GDM1 (cell line): ENCODE measurements around the gene FBXO46.
"Not testable (repeated sequence)": the region's sequence is repeated elsewhere in the genome, so short reads cannot be mapped to it uniquely, and the experiment has no call there.

Experiments used
- DNase-seq: peaks from one replicate; lab custom pipeline; 2025; lab: John Stamatoyannopoulos, UW

Gene FBXO46

GRCh38 chr19:45765702-45766295 lies 35.1 kb upstream of the FBXO46 start:
- DNase-seq, result no peak

GRCh38 chr19:45764945-45765701 lies 34.4 kb upstream of the FBXO46 start:
- no peak for DNase-seq

GRCh38 chr19:45764475-45764874 lies 33.8 kb upstream of the FBXO46 start:
- no peak for DNase-seq

GRCh38 chr19:45763691-45764294 lies 33.1 kb upstream of the FBXO46 start:
- no peak for DNase-seq

GRCh38 chr19:45762870-45763631 lies 32.4 kb upstream of the FBXO46 start:
- no peak for DNase-seq

- no peak for DNase-seq
Measured at GRCh38 chr19:45761714-45762113, 31.0 kb upstream of the FBXO46 start.

GRCh38 chr19:45758921-45759320 lies 28.2 kb upstream of the FBXO46 start:
- no peak for DNase-seq

GRCh38 chr19:45757695-45758094 lies 27.0 kb upstream of the FBXO46 start:
- DNase-seq, result no peak

GRCh38 chr19:45754323-45754722 lies 23.6 kb upstream of the FBXO46 start:
- no peak for DNase-seq

GRCh38 chr19:45753548-45753947 lies 22.9 kb upstream of the FBXO46 start:
- no peak for DNase-seq

- no peak for DNase-seq
Measured at GRCh38 chr19:45752639-45753038, 21.9 kb upstream of the FBXO46 start.

- DNase-seq, result not testable (repeated sequence)
Measured at GRCh38 chr19:45751483-45751882, 20.8 kb upstream of the FBXO46 start.

GRCh38 chr19:45747513-45747912 lies 16.8 kb upstream of the FBXO46 start:
- no peak for DNase-seq

- no peak for DNase-seq
Measured at GRCh38 chr19:45746866-45747265, 16.2 kb upstream of the FBXO46 start.

- no peak for DNase-seq
Measured at GRCh38 chr19:45745606-45746005, 14.9 kb upstream of the FBXO46 start.

GRCh38 chr19:45742969-45743368 lies 12.3 kb upstream of the FBXO46 start:
- no peak for DNase-seq

GRCh38 chr19:45739498-45740439 lies 9.1 kb upstream of the FBXO46 start:
- DNase-seq, result no peak

GRCh38 chr19:45733160-45733810 lies 2.6 kb upstream of the FBXO46 start, which contains the start of gene MEIOSIN:
MEIOSIN (plus strand) TSS chr19:45733439; CDS start chr19:45735377, 1,938 bp downstream.
- DNase-seq, result no peak

GRCh38 chr19:45729800-45730290 lies 851 bp downstream of the FBXO46 start:
- DNase-seq, result no peak

GRCh38 chr19:45728683-45729082 lies 2.0 kb downstream of the FBXO46 start:
- not testable (repeated sequence) for DNase-seq

- not testable (repeated sequence) for DNase-seq
Measured at GRCh38 chr19:45720065-45720464, 10.6 kb downstream of the FBXO46 start.
